Fibroblast of villous mesenchyme (primary cell): ENCODE data around the gene KDM4C. TPM values are rescaled to one million over a fixed set of nuclear protein-coding genes. Genes with fewer than 3 reads are reported as not detected.

Source experiments
- DNase-seq: peaks from one replicate; pipeline ENCODE4 v3.0.0-alpha.2; 2010; ENCODE audit warnings: low read depth
- H3K4me3 ChIP-seq: 2 replicates; pipeline ENCODE4 v1.5.1; 2011; ENCODE audit warnings: low read depth, mild to moderate bottlenecking, low read length
- CTCF ChIP-seq: IDR thresholded peaks from 2 replicates; pipeline ENCODE4 v1.5.1; 2012; ENCODE audit warnings: low read depth, mild to moderate bottlenecking, low read length; ENCODE audit not compliant: insufficient read depth
- total RNA-seq: library from RNA; depleted of rRNA; stranded (reverse); fragments of >200 nt; gene quantifications from 2 replicates; pipeline ENCODE4 v1.2.3, GENCODE V29; 2012

Gene KDM4C
- total RNA-seq, 1 donor: 31.1 TPM

DNA sequence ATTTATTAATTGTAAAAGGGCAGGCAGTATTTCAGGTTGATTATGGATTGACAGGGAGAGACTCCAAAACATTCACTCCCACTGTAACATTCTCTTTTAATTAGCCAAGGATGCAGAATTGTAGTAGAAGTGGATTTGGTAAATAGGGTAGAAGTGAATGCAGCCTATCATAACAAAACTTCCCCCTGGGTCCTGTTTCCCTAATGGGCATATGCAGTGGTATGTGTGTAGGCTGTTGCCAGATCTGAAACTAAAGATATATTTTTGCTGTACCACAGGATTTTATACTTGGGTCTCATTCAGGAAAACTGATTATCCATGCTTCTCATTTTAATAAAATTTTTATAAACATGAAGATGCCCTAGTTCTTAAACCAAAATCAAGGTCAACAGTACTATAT lies 351.2 kb downstream of the KDM4C start:
- no peak overlapping the region for H3K4me3 ChIP-seq
- TF ChIP-seq CTCF: no peak
- DNase-seq: no peak

DNA sequence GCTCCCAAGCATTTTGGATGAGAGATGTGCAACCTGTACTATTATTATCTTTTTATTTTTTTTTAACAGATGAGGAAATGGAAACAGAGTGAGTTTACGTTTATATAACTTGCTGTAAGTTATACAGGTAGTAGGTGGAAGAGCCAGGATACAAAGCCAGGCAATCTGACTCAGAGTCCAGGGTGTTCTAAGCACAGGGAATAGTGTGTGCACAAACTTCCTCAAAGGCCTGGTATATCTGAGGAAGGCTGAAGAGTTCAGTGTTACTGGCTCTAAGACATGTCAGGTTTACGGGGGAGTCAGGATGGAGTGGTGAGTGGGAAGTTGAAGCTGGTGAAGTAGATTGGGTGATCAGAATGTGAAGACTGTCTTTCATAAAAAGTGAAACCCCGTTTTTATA lies 353.6 kb downstream of the KDM4C start:
- no peak for DNase-seq
- TF ChIP-seq CTCF: no peak

GRCh38 chr9:7115606-7116005 lies 357.8 kb downstream of the KDM4C start:
- H3K4me3 ChIP-seq: no peak overlapping the region
- TF ChIP-seq CTCF: no peak
- peak; percentile 22 for DNase-seq

More for the DNA sequence above, 353.6 kb downstream of the KDM4C start:
- no peak overlapping the region for H3K4me3 ChIP-seq

DNA sequence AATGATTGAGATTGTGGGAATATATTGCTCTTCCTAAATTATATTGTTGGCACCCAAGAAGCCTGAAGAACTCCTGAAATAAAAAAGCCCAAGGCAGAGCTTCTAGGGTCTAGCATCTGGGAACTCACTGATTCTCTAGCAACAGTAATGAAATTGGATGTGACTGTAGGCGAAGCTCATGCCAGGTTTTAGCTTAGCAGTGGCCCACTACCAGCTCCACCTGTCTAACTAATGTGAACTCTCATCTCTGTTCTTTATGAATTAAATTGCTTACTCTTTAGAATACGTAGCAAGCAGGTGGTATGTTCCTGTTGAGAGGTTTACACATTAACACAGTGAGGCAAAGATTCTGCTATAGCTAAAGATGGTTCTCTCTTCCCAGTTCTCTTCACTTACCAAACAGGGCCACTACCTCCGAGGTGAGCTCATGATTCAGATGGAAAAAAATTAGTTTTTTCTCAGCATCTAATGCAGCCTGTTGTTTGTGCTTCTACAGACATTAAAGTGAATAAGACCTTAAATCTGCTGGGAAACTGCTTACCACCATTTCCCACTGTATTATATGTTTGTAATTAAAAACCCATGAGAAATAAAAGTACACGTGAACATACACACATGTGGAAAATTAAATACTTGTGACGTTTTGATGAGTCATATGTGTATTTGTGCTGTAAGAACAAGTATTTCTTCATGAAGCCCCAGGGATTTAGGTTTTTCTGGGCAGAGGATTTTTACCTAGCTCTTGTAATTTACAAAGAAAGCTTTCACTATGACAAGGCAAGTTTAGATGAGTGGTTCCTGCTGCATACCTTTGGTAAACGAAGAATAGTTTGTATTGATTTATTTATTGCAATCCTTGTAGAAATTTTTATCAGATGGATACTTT lies 360.1 kb downstream of the KDM4C start:
- H3K4me3 ChIP-seq: no peak overlapping the region
- no peak for TF ChIP-seq CTCF
- DNase-seq: peak; percentile 69

- TF ChIP-seq CTCF: no peak
- DNase-seq: no peak
- H3K4me3 ChIP-seq: no peak overlapping the region
Observed at GRCh38 chr9:7118633-7119032, 360.9 kb downstream of the KDM4C start.

GRCh38 chr9:7119612-7120011 lies 361.8 kb downstream of the KDM4C start:
- TF ChIP-seq CTCF: no peak
- H3K4me3 ChIP-seq: no peak overlapping the region
- no peak for DNase-seq

DNA sequence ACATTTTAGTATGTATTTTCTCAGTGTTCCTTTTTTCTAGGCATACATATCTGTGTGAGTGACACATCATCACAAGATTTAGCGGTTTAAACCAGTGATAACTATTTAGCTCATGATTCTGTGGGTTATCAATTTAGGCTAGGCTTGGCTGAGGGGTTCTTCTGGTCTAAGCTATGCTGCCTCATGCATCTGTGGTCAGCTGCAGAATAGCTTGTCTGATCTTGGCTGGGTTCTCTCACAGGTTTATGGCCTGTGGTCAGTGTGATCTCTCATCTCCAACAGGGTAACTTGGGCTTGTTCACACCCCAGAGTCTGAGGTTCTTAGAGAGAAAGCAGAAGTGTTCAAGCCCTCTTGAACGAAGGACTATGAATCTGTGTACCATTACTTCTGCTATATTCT lies 363.3 kb downstream of the KDM4C start:
- H3K4me3 ChIP-seq: no peak overlapping the region
- no peak for TF ChIP-seq CTCF
- peak; percentile 61 for DNase-seq
